Loucy (cell line): Measurements from ENCODE around the gene HSF2BP.

Experiments used
- H2AFZ ChIP-seq: fragments of 200-600 bp; sonication (generic); 2 replicates; pipeline ENCODE4 v1.6.0; 2016; ENCODE audit warnings: antibody characterized with exemption, mild to moderate bottlenecking, low read length, moderate library complexity
- H3F3A ChIP-seq: fragments of 200-600 bp; 2 replicates; pipeline ENCODE4 v1.6.0; 2016; ENCODE audit warnings: antibody characterized with exemption, low read depth, mild to moderate bottlenecking
- H3K27me3 ChIP-seq: fragments of 200-600 bp; sonication (generic); 2 replicates; pipeline ENCODE4 v1.6.1; 2014; ENCODE audit warnings: low read length, mild to moderate bottlenecking; ENCODE audit not compliant: insufficient read depth, poor library complexity, severe bottlenecking
- H3K36me3 ChIP-seq: fragments of 200-600 bp; sonication (generic); 2 replicates; pipeline ENCODE4 v1.6.1; 2016; ENCODE audit warnings: low read length; ENCODE audit not compliant: insufficient read depth
- H3K4me1 ChIP-seq: fragments of 200-600 bp; sonication (generic); 2 replicates; pipeline ENCODE4 v1.5.1; 2014; ENCODE audit warnings: low read length, mild to moderate bottlenecking; ENCODE audit not compliant: insufficient read depth, poor library complexity, severe bottlenecking
- H3K4me2 ChIP-seq: fragments of 200-600 bp; sonication (generic); 2 replicates; pipeline ENCODE4 v1.6.0; 2014; ENCODE audit warnings: antibody characterized with exemption, low read length, low read depth, mild to moderate bottlenecking; ENCODE audit not compliant: poor library complexity, severe bottlenecking
- H3K4me3 ChIP-seq: fragments of 200-600 bp; sonication (generic); 2 replicates; pipeline ENCODE4 v1.5.1; 2014; ENCODE audit warnings: low read length, mild to moderate bottlenecking, mixed read lengths; ENCODE audit not compliant: poor library complexity, severe bottlenecking
- H3K79me2 ChIP-seq: fragments of 200-600 bp; sonication (generic); 2 replicates; pipeline ENCODE4 v1.6.1; 2014; ENCODE audit warnings: low read length; ENCODE audit not compliant: insufficient read depth
- H3K9ac ChIP-seq: fragments of 200-600 bp; sonication (generic); 2 replicates; pipeline ENCODE4 v1.6.0; 2014; ENCODE audit warnings: mild to moderate bottlenecking, low read depth, low read length, moderate library complexity; ENCODE audit not compliant: poor library complexity, severe bottlenecking
- H3K9me2 ChIP-seq: fragments of 200-600 bp; sonication (generic); replicated peaks from 2 replicates; pipeline ENCODE4 v1.6.1; 2016; ENCODE audit warnings: low read depth, low read length, mixed read lengths
- H3K9me3 ChIP-seq: fragments of 200-600 bp; sonication (generic); 2 replicates; pipeline ENCODE4 v1.6.1; 2014; ENCODE audit warnings: mild to moderate bottlenecking, antibody characterized with exemption, low read length, low read depth; ENCODE audit not compliant: insufficient read depth
- H4K20me1 ChIP-seq: fragments of 200-600 bp; sonication (generic); 2 replicates; pipeline ENCODE4 v1.6.0; 2014; ENCODE audit warnings: antibody characterized with exemption, low read length, mild to moderate bottlenecking; ENCODE audit not compliant: insufficient read depth, poor library complexity, severe bottlenecking
- CTCF ChIP-seq: fragments of 200-600 bp; sonication (generic); conservative IDR thresholded peaks from 2 replicates; pipeline ENCODE4 v1.5.1; 2014; ENCODE audit warnings: mild to moderate bottlenecking, antibody characterized with exemption, low read length
- EZH2phosphoT487 ChIP-seq: fragments of 200-600 bp; IDR thresholded peaks from 2 replicates; pipeline ENCODE4 v1.6.1; 2018; ENCODE audit warnings: antibody characterized with exemption, mild to moderate bottlenecking, moderate library complexity, borderline replicate concordance

HSF2BP gene

GRCh38 chr21:43637530-43638158, 21.6 kb downstream of the HSF2BP start:
- Histone ChIP-seq H3K9me3 (no peaks in the 10 kb centered on the region), H3K4me1 (no peaks in the 10 kb centered on the region), H3K4me2 (no peak overlapping the region), H3K9me2 (no peaks in the 10 kb centered on the region), H3K4me3 (no peak overlapping the region), H3K9ac (no peak overlapping the region), H2AFZ (no peak overlapping the region), H3K27me3 (no peaks in the 10 kb centered on the region), H3K79me2 (no peaks in the 10 kb centered on the region), H3K36me3 (no peaks in the 10 kb centered on the region), H3F3A (no peaks in the 10 kb centered on the region), H4K20me1 (no peaks in the 10 kb centered on the region)
- TF ChIP-seq CTCF (no peak), EZH2phosphoT487 (no peak)

- H3K4me3 ChIP-seq = no peak overlapping the region
- H2AFZ ChIP-seq = no peak overlapping the region
- H3K9ac ChIP-seq = no peak overlapping the region
- no peaks in the 10 kb centered on the region for H3K36me3 ChIP-seq
- TF ChIP-seq CTCF (no peak), EZH2phosphoT487 (no peak)
- H3K9me3 ChIP-seq = no peaks in the 10 kb centered on the region
- no peaks in the 10 kb centered on the region for H3F3A ChIP-seq
- no peaks in the 10 kb centered on the region for H3K4me1 ChIP-seq
- H3K9me2 ChIP-seq = no peaks in the 10 kb centered on the region
- H3K27me3 ChIP-seq = no peaks in the 10 kb centered on the region
- no peaks in the 10 kb centered on the region for H3K79me2 ChIP-seq
- no peaks in the 10 kb centered on the region for H4K20me1 ChIP-seq
- no peak overlapping the region for H3K4me2 ChIP-seq
Observed at GRCh38 chr21:43635436-43635835, 23.9 kb downstream of the HSF2BP start.

GRCh38 chr21:43634618-43635017, 24.7 kb downstream of the HSF2BP start:
- Histone ChIP-seq H3K9ac (no peak overlapping the region), H3K9me3 (no peaks in the 10 kb centered on the region)
- TF ChIP-seq EZH2phosphoT487 (no peak), CTCF (no peak)

More at GRCh38 chr21:43634618-43635017, 24.7 kb downstream of the HSF2BP start:
- H3K9me2 ChIP-seq = no peaks in the 10 kb centered on the region
- H3F3A ChIP-seq = no peaks in the 10 kb centered on the region
- H3K27me3 ChIP-seq = no peaks in the 10 kb centered on the region
- H3K4me3 ChIP-seq = no peak overlapping the region
- no peaks in the 10 kb centered on the region for H3K36me3 ChIP-seq
- no peaks in the 10 kb centered on the region for H4K20me1 ChIP-seq
- H3K4me1 ChIP-seq = no peaks in the 10 kb centered on the region
- H3K4me2 ChIP-seq = no peak overlapping the region
- no peak overlapping the region for H2AFZ ChIP-seq
- H3K79me2 ChIP-seq = no peaks in the 10 kb centered on the region
